NB4 (cell line): ENCODE data around the gene MED14.

Experiments
- DNase-seq: peaks from one replicate; pipeline ENCODE4 v3.0.0; 2010; ENCODE audit warnings: low read depth
- H3K4me3 ChIP-seq: one replicate; pipeline ENCODE4 v1.5.1; 2011; ENCODE audit warnings: mild to moderate bottlenecking, low read depth, low read length, moderate library complexity
- CTCF ChIP-seq: IDR thresholded peaks from one replicate; pipeline ENCODE4 v1.5.1; 2012; ENCODE audit warnings: low read depth, low read length
- MAX ChIP-seq: IDR thresholded peaks from 2 replicates; pipeline ENCODE4 v1.6.1; 2011; ENCODE audit warnings: low read depth, low read length
- MYC ChIP-seq: IDR thresholded peaks from 2 replicates; pipeline ENCODE4 v1.6.1; 2011; ENCODE audit warnings: low read depth, low read length
- POLR2A ChIP-seq: IDR thresholded peaks from 2 replicates; pipeline ENCODE4 v1.6.1; 2011; ENCODE audit warnings: mild to moderate bottlenecking; ENCODE audit not compliant: insufficient read length; ENCODE audit errors: extremely low read depth

MED14 gene

GRCh38 chrX:40755291-40756249 is 20.2 kb upstream of the MED14 start:
- H3K4me3 ChIP-seq = no peak overlapping the region
- no peak for DNase-seq
- TF ChIP-seq MAX (no peak), POLR2A (no peak), MYC (no peak)

- H3K4me3 ChIP-seq = no peak overlapping the region
- DNase-seq = no peak
- no peak for TF ChIP-seq CTCF
- no peak for TF ChIP-seq MAX
- TF ChIP-seq POLR2A = no peak
- no peak for TF ChIP-seq MYC
These were observed 14.5 kb upstream of the MED14 start for GRCh38 chrX:40749681-40750494.

DNA sequence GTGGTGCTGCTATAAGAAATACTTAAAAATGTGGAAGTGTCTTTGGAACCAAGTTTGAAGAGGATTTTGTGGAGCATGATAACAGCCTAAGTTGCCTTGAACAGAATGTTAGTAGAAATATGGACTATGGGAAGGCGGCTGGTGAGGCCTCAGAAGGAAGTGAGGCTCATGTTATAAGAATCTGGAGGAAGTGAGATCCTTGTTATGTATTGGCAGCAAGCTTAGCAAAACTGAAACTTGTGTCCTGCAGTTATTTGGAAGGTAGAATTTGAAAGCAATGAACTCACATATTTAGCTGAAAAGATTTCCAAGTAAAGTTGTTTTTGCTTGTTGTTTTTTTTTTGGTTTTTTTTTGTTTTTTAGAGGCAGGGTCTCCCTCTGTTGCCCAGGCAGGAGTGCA is 13.6 kb upstream of the MED14 start:
- no peak overlapping the region for H3K4me3 ChIP-seq
- no peak for TF ChIP-seq CTCF
- TF ChIP-seq POLR2A = no peak
- no peak for TF ChIP-seq MYC
- no peak for TF ChIP-seq MAX
- no peak for DNase-seq

- no peak overlapping the region for H3K4me3 ChIP-seq
- TF ChIP-seq MYC (no peak), CTCF (no peak), POLR2A (no peak), MAX (no peak)
- no peak for DNase-seq
These were observed 11.2 kb upstream of the MED14 start for GRCh38 chrX:40746521-40746920.

- no peak for TF ChIP-seq POLR2A
- TF ChIP-seq CTCF = no peak
- TF ChIP-seq MYC = no peak
- TF ChIP-seq MAX = no peak
- no peak for DNase-seq
- peak overlapping the region; percentile 66 for H3K4me3 ChIP-seq
These were observed 796 bp upstream of the MED14 start for GRCh38 chrX:40736170-40736505.

DNA sequence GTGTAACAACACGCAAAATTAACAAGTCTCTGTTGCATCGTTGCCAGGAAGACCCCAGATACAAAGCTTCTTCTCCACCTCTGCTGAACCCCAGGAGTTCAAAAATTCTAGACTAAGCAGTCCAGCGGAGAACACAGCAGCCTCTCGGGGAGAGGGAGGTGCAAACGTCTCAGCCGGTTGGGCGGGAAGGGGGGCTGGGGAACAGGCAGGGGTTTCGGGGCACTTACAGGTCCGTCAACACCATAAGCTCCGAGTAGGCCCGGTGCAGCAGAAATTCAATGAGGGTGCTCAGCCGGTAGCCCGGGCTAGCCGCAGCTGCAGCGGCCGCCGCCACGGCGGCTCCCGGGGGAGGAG is 394 bp downstream of the MED14 start:
- peak overlapping the region; percentile 92 for H3K4me3 ChIP-seq
- peak; percentile 57 for DNase-seq

More for the DNA sequence above, 394 bp downstream of the MED14 start:
- TF ChIP-seq MYC (no peak), CTCF (no peak), MAX (no peak), POLR2A (no peak)
